Transverse colon (tissue), 4 donors: ENCODE results near the gene PGA3. TPM values are rescaled to one million over a fixed set of nuclear protein-coding genes. Genes with fewer than 3 reads are reported as not detected.

ENCODE experiments used
- DNase-seq: peaks from one replicate; pipeline ENCODE4 v3.0.0-alpha.2; 2019
- H3K27ac ChIP-seq, 4 donors: fragments of 200-600 bp; sonication (generic); 2 replicates each; pipeline ENCODE4 v1.5.1; 2016 to 2018; ENCODE audit warnings: inconsistent platforms in 4 of 4
- H3K27me3 ChIP-seq: fragments of 200-600 bp; sonication (generic); 2 replicates; pipeline ENCODE4 v1.5.1; 2017; ENCODE audit warnings: inconsistent platforms
- H3K36me3 ChIP-seq, 4 donors: fragments of 200-600 bp; sonication (generic); 2 replicates each; pipeline ENCODE4 v1.5.1; 2017 to 2019; ENCODE audit warnings: inconsistent platforms in 4 of 4
- H3K4me1 ChIP-seq, 4 donors: fragments of 200-600 bp; sonication (generic); 2 replicates each; pipeline ENCODE4 v1.5.1; 2017 to 2020; ENCODE audit warnings: inconsistent platforms in 4 of 4
- H3K4me3 ChIP-seq, 4 donors: fragments of 200-600 bp; sonication (generic); 1 replicate in 1 of 4; 2 replicates in 3 of 4; pipeline versions ENCODE4 v1.5.1 to v1.6.1; 2017 to 2019; ENCODE audit warnings: inconsistent platforms in 4 of 4
- H3K9me3 ChIP-seq, 2 donors: fragments of 200-600 bp; sonication (generic); 2 replicates each; pipeline ENCODE4 v1.5.1; 2017 to 2019; ENCODE audit warnings: inconsistent platforms in 2 of 2
- CTCF ChIP-seq, 5 experiments: fragments of 200-600 bp in 3 of 5; fragments of 450-650 bp in 2 of 5; sonication (generic) in 3 of 5; IDR thresholded peaks; 1 replicate in 2 of 5; 2 replicates in 3 of 5; pipeline ENCODE4 v1.5.1; 2016 to 2017; ENCODE audit warnings: antibody characterized with exemption in 5 of 5, inconsistent platforms in 3 of 5, mild to moderate bottlenecking in 2 of 5, moderate library complexity in 1 of 5
- EP300 ChIP-seq: sonication (generic); formaldehyde crosslinking; IDR thresholded peaks from one replicate; pipeline ENCODE4 v1.6.1; 2017; ENCODE audit warnings: antibody characterized with exemption, low read depth
- POLR2A ChIP-seq: fragments of 450-650 bp; IDR thresholded peaks from one replicate; pipeline ENCODE4 v1.6.1; 2016; ENCODE audit warnings: antibody characterized with exemption, mild to moderate bottlenecking, moderate library complexity
- POLR2AphosphoS5 ChIP-seq, 3 donors: sonication (generic); formaldehyde crosslinking; IDR thresholded peaks; one replicate each; pipeline ENCODE4 v1.6.1; 2016; ENCODE audit warnings: antibody characterized with exemption in 3 of 3
- WGBS, 2 donors: methylation state at CpG; one replicate each; pipeline ENCODE4 v1.1.5; 2018; ENCODE audit warnings: low coverage in 1 of 2; 5-methylcytosine and 5-hydroxymethylcytosine counted together
- in situ Hi-C, 4 donors: fragments of 200-750 bp; cut with MboI; loops; one replicate each; pipeline versions ENCODE4 v1.15.0 to v1.15.1; 2017; ENCODE audit warnings: low sequenced_read_pairs in 3 of 4, low pct_ligation_motif_present in 1 of 4, low pct_unique_long_range_greater_than_20kb in 1 of 4
- intact Hi-C: fragments of 100-400 bp; cut with DNase I; formaldehyde crosslinking; loops from one replicate; pipeline ENCODE4 v1.15.1; 2023; ENCODE audit warnings: low total_unique reads
- total RNA-seq, 4 donors: library from RNA; depleted of rRNA; stranded (reverse); fragments of >200 nt; gene quantifications; one replicate each; pipeline ENCODE4 v1.1.0, GENCODE V29; 2016

PGA3 gene
- total RNA-seq, 4 donors from 2014 or later, result 1.5 to 20.1 TPM; not detected in 2

- DNase-seq, result no peak
- intact Hi-C loops, result loop anchor here (5.0 kb wide), 2 partner anchors 63 to 363 kb away; no protein-coding TSS in a partner anchor
- no peaks in the 10 kb centered on the region for H3K9me3 ChIP-seq
- no peak overlapping the region for H3K4me3 ChIP-seq
- H3K4me1 ChIP-seq, result no peaks in the 10 kb centered on the region
- H3K36me3 ChIP-seq, result no peaks in the 10 kb centered on the region
- WGBS, 2 donors, result 77% methylated on average over 8 of the region's 8 CpGs; no CpG with 5 or more reads in 1 of the 2 donors
- no peak overlapping the region for H3K27ac ChIP-seq
- no peak for TF ChIP-seq POLR2A
- no peak for TF ChIP-seq POLR2AphosphoS5 (IDR thresholded peaks at IDR 0.05)
- TF ChIP-seq EP300, result no peak
- TF ChIP-seq CTCF (IDR thresholded peaks at IDR 0.05), result no peak
- in situ Hi-C loops, result loop anchor here in 1 of 4 donors (25.0 kb wide), 1 partner anchor 353 kb away; the partner anchor contains the start of gene CCDC86
- peaks cover 3% of the 10 kb centered on the region for H3K27me3 ChIP-seq
These were observed 13.4 kb upstream of the PGA3 start for GRCh38 chr11:61189933-61190332.

- H3K9me3 ChIP-seq, result no peaks in the 10 kb centered on the region
- peaks cover 10% of the 10 kb centered on the region for H3K27me3 ChIP-seq
- 48% methylated on average over 12 of the region's 12 CpGs; no CpG with 5 or more reads in 1 of the 2 donors for WGBS, 2 donors
- TF ChIP-seq CTCF (IDR thresholded peaks at IDR 0.05) (no peak), POLR2AphosphoS5 (IDR thresholded peaks at IDR 0.05) (no peak)
- H3K4me3 ChIP-seq, result no peak overlapping the region
- intact Hi-C loops (no loop called here), in situ Hi-C loops (loop anchor here in 1 of 4 donors (25.0 kb wide), 1 partner anchor 356 kb away; the partner anchor contains the start of gene CCDC86)
- no peaks in the 10 kb centered on the region for H3K4me1 ChIP-seq
- H3K27ac ChIP-seq, result no peak overlapping the region
- H3K36me3 ChIP-seq, result no peaks in the 10 kb centered on the region
- DNase-seq, result no peak
These were observed 9.7 kb upstream of the PGA3 start for GRCh38 chr11:61193596-61193995.

- Histone ChIP-seq H3K9me3 (peaks cover 0 to 3% of the 10 kb centered on the region in 2 donors), H3K27me3 (peaks cover 7% of the 10 kb centered on the region), H3K27ac (no peak overlapping the region), H3K4me1 (no peaks in the 10 kb centered on the region), H3K4me3 (no peak overlapping the region), H3K36me3 (no peaks in the 10 kb centered on the region)
- DNase-seq, result no peak
- intact Hi-C loops, result no loop called here
- WGBS, 2 donors, result 60 to 75% methylated on average over 1 to 12 of the region's 12 CpGs
- TF ChIP-seq EP300 (no peak), POLR2AphosphoS5 (IDR thresholded peaks at IDR 0.05) (no peak), POLR2A (no peak), CTCF (IDR thresholded peaks at IDR 0.05) (no peak)
- in situ Hi-C loops, result loop anchor here in 1 of 4 donors (25.0 kb wide), 1 partner anchor 357 kb away; the partner anchor contains the start of gene CCDC86
These were observed 9.1 kb upstream of the PGA3 start for GRCh38 chr11:61194169-61194671.

GRCh38 chr11:61194981-61195695 is 8.2 kb upstream of the PGA3 start:
- TF ChIP-seq POLR2A, result no peak
- TF ChIP-seq CTCF (IDR thresholded peaks at IDR 0.05), result no peak
- no peak for TF ChIP-seq POLR2AphosphoS5 (IDR thresholded peaks at IDR 0.05)
- no peak for TF ChIP-seq EP300
- WGBS, 2 donors, result 0 to 66% methylated on average over 1 to 7 of the region's 7 CpGs
- Histone ChIP-seq H3K9me3 (peaks cover 0 to 3% of the 10 kb centered on the region in 2 donors), H3K27me3 (peaks cover 7% of the 10 kb centered on the region), H3K4me1 (no peaks in the 10 kb centered on the region), H3K4me3 (no peak overlapping the region), H3K27ac (no peak overlapping the region), H3K36me3 (no peaks in the 10 kb centered on the region)
- intact Hi-C loops (no loop called here), in situ Hi-C loops (loop anchor here in 1 of 4 donors (25.0 kb wide), 1 partner anchor 358 kb away; the partner anchor contains the start of gene CCDC86)
- DNase-seq, result no peak
